Naive B cell (primary cell): Measurements from ENCODE around the gene CEP85L. TPM values are rescaled to one million over a fixed set of nuclear protein-coding genes. Genes with fewer than 3 reads are reported as not detected.

Experiments
- polyA plus RNA-seq, 6 donors: library from polyadenylated mRNA; unstranded; fragments of 300-500 nt; fragmentation: Illumina TruSeq; gene quantifications; one replicate each; pipeline ENCODE4 v1.2.3, GENCODE V29; 2021; ENCODE audit warnings: low read depth in 6 of 6

Gene CEP85L
- polyA plus RNA-seq, 6 donors from 2014 or later, result 19.6 to 31.0 (median 25.0) TPM

Other genes with a start within 250 kb of the CEP85L start
- under 1 TPM in 3 of 6 donors, not detected in 3; 0.13 to 0.29 (median 0.23) TPM for gene PLN, start 103.3 kb downstream of the CEP85L start, polyA plus RNA-seq
- 10 to 100 TPM; 20.2 to 27.8 (median 26.7) TPM for gene ASF1A, start 242.6 kb upstream of the CEP85L start, polyA plus RNA-seq